Anterior cingulate cortex (tissue), 58 donors: Measurements from ENCODE around the gene PHLDB3.
"Not testable (repeated sequence)": the region's sequence is repeated elsewhere in the genome, so short reads cannot be mapped to it uniquely, and the experiment has no call there.

Source experiments
- DNase-seq, 58 donors: peaks; one replicate each; lab custom pipeline; 2025; lab: John Stamatoyannopoulos, UW

Gene PHLDB3

GRCh38 chr19:43450545-43450997 is 54.0 kb downstream of the PHLDB3 start:
- DNase-seq: no peak

GRCh38 chr19:43447655-43448054 is 56.9 kb downstream of the PHLDB3 start:
- no peak for DNase-seq

DNA sequence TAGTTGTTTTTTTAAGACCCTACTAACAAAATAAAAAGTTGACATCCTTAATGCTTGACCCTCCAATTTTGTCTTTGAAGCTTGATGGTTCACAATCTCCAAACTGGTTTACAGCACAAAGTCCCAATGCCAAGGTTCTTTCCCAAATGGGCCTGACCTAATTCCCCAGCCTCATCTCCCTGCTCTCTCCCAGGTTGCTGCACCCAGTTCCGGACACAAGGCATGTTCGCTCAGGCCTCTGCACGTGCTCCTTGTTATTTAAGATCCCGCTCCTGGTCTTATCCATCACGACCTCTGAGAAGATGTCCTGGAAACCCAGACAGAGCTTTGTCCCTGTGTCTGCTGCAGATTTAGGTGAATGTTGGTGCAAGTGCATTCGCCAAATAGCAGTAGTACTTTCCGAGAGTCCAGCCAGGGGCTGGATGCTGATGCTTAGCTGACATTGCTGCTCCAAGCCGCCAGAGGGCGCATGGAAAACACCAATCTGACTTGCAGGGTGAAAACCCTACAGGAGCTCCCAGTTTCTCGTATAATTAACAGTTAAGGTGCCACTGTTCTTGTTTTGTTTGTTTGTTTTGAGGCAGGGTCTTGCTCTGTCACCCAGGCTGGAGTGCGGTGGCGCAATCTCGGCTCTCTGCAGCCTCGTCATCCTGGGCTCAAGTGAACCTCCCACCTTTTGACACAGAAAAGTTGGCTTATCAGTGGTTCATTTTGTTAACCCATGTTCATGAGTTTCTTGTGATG is 57.6 kb downstream of the PHLDB3 start:
- DNase-seq: peak in 55 of 58 donors; percentile 4 to 84 (median 54)

GRCh38 chr19:43445426-43445825 is 59.1 kb downstream of the PHLDB3 start:
- no peak for DNase-seq

- DNase-seq: no peak
Measured at GRCh38 chr19:43444531-43445287, 59.8 kb downstream of the PHLDB3 start.

- DNase-seq: not testable (repeated sequence)
Measured at GRCh38 chr19:43444091-43444490, 60.5 kb downstream of the PHLDB3 start.

- no peak for DNase-seq
Measured at GRCh38 chr19:43441716-43442115, 62.8 kb downstream of the PHLDB3 start.

GRCh38 chr19:43439709-43440063 is 64.9 kb downstream of the PHLDB3 start:
- DNase-seq: no peak

DNA sequence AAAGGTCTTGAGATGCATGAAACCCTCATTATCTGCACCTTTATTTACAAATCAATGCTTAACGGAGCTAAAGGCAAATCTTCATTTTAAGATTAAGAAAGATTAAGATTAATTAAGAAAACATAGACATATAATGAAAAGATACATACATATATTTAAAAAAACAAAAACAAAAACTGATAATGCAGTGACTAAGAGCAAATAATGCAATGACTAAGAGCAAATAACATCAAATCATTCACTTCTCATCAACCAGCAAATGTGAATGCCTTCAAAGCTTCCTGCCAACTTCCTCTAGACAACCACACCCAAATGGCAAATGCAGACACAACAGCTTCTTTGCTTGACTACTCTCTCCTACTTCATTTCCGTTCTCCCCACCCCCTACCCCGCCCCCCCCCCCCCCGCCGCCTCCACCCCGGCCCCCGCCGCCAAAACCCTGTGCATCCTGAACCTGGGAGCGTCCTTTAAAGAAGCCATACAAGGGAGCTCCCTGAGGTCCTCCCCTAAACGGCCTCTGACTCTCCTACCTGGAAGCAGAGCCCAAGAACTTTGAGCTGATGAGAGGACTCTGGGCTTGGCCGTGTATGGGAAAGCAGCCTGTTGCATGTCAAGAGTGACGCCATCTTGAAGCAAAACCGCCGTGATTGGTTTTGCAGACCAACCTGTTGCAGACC is 65.4 kb downstream of the PHLDB3 start:
- no peak for DNase-seq

- DNase-seq: peak in 1 of 58 donors; percentile 2
Measured at GRCh38 chr19:43438291-43439031, 66.1 kb downstream of the PHLDB3 start.

GRCh38 chr19:43437712-43438111 is 66.8 kb downstream of the PHLDB3 start:
- no peak for DNase-seq

GRCh38 chr19:43437284-43437683 is 67.3 kb downstream of the PHLDB3 start:
- DNase-seq: not testable (repeated sequence)

GRCh38 chr19:43435775-43436174 is 68.8 kb downstream of the PHLDB3 start:
- no peak for DNase-seq

- no peak for DNase-seq
Measured at GRCh38 chr19:43433689-43434088, 70.9 kb downstream of the PHLDB3 start.

GRCh38 chr19:43433358-43433673 is 71.2 kb downstream of the PHLDB3 start:
- no peak for DNase-seq

- no peak for DNase-seq
Measured at GRCh38 chr19:43430976-43431375, 73.6 kb downstream of the PHLDB3 start.

GRCh38 chr19:43430142-43430710 is 74.3 kb downstream of the PHLDB3 start:
- DNase-seq: no peak

- DNase-seq: no peak
Measured at GRCh38 chr19:43429395-43429794, 75.2 kb downstream of the PHLDB3 start.

- DNase-seq: peak in 11 of 58 donors; percentile 2 to 57 (median 16)
Measured at GRCh38 chr19:43425567-43426392, 78.8 kb downstream of the PHLDB3 start.
